ENCODE data around the gene PDIA6.

Gene PDIA6

DNA sequence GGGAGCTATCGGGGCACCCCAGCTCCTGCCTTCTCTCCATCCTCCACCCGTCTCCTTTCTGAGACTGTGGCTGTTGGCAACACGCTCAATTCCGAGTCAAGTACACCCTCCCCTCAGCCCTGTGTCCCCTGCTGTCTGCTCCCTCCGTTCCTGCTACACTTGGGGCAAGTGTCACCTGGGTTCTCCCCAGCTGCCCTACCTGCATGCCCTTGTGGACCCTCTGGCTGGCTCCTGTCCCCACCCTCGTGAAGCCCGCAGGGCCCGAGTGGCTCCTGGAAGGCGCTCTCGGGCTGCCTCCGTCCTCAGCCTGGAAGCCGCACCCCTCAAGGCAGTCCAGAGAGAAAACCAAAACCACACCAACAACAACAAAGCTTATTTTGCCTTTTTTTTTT lies 33.9 kb downstream of the PDIA6 start:
- DNase-seq: no peak

DNA sequence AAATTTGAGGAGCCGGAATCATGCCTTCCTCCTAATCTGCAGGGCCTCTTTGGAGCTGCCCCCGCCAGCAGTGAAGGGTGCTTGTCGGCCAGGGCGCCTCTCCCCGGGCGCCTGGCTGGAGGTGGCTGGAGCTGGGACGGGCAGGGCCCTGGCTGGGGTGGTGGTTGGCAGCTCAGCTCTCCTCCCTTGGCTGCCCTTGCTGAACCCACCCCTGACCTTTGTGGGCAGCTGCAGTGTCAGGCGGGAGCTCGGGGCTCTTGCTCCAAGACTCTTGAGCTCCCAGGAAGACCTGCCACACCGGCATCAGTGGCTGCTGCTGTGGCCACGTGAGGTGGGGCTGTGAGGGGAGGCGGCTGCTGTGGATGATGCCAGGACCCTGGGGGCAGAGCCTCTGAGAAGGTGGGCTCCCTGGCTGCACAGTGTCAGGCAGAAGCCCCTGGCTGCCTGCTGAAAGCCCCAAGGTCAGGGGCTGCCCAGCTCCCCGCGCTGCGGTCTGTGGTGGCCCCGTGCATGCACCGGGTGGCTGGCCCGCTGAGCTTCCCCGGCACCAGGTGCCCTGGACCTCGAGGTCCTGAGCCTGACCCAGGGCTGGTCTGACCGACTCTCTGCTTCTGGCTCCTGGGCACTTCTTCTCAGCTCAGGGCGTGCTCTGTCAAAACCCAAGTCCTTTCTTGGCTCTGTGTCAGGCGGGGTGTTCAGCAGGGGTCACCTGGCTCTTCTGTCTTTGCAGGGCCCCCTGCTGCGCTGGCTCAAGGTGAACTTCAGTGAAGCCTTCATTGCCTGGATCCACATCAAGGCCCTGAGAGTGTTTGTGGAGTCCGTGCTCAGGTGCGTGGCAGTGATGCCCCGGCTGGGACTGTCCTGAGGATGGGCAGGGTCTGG lies 34.5 kb downstream of the PDIA6 start:
- DNase-seq: no peak

DNA sequence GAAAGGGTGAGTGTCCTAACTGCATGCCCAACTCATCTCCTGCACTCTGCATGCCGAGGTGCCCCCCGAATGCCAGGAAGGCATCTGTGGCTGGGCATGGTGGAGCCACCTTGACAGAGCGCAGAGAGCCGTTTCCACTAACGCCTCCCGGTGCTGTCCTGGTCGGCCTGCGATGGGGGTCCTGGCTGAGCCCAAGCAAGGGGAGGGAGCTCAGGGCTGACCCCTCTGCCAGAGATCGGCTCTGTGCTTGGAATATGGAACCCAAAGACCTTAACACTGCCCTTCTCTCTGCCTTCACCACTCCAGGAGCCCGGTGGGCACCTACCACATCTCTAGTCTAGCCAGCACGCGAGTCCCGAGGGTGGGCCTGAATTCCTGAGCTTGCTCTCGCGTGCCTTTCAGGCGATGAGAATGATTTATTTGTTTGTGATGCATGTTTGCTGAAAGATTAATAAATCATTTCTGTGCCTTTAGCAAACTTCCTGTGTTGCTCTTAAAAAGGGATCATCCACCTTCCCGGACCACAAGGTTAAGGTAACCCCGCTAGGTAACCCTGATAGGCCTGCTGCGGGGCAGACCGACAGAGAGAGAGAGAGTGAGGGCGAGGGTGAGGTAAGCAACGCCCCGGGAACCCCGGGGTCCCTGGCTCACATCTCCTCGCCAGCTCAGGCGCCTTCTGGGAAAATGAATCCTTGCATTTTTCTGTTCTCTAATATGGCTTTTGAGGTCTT lies 35.3 kb downstream of the PDIA6 start:
- DNase-seq: no peak

GRCh38 chr2:10776231-10776977 lies 36.2 kb downstream of the PDIA6 start:
- no peak for DNase-seq

DNA sequence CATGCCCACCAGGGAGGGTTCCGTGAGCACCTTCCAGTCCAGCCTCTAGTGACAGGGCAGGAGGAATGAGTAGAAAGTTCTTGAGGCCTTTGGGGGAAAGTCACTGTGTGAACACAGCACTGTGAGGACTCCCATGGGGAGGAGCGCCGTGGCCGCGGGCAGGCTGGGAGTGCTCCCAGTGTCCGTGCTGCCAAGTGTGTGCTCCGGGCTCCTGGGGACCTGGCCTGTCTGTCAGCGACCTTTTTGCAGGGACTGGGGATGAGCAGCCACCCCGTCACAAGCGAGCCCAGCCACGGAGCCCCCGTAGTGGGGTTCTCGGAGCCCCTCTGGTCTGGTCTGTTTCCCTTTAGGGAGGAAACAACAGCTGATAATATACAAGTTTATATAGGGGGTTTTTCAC lies 36.8 kb downstream of the PDIA6 start:
- no peak for DNase-seq

GRCh38 chr2:10775021-10775780 lies 37.4 kb downstream of the PDIA6 start:
- DNase-seq: no peak

DNA sequence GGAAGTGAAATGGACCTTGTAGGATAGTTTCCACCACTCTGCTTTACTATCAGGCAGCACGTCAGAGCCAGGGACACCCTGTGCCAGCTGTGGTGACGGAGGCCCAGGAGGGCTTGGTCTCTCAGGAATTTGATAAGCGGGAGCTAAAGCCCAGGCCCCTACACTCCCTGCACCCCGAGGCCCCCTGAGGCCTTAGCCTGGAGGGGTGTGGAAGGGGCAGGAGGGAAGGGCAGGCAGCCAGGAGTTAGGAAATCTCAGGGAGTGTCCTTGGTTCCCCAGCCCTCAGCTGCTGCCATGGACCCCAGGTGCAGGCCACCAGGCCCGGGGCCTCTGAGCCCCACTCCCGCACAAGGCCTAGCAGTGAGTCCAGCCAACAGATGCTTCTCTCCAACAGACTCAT lies 38.2 kb downstream of the PDIA6 start:
- DNase-seq: no peak

GRCh38 chr2:10773821-10774341 lies 38.7 kb downstream of the PDIA6 start:
- no peak for DNase-seq

GRCh38 chr2:10772868-10773215 lies 39.7 kb downstream of the PDIA6 start:
- DNase-seq: no peak

DNA sequence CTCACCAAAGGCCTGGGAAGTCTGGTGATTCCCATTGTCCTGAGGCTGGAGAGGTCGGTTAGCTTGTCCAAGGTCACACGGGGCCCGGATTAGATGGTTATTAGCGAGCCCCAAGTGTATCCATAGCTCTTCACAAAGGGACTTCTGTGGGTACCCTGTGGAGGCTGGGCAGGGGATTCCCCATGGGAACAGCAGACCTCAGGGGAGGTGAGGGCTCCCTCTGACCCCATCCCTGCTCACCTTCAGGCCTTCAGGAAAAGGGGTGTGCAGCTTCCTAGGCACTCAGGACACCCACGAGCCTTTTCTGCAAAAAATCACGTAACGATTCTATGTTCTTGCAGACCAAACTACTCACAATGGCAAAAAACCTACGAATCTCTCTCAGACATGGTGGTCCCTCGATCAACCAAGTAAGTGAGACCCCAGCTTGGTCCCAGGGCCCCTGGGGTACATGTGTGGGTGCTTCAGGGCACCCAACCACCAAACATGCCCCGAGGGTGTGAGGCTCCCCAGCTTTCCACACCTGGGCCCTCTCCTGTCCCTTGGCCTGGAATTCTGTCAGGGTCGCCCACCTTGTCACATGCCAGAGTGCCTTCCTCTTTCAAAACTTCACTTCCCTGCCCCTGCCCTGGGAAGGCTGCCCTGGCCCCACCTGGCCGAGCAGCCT lies 40.3 kb downstream of the PDIA6 start:
- no peak for DNase-seq

GRCh38 chr2:10771786-10772185 lies 40.8 kb downstream of the PDIA6 start:
- DNase-seq: no peak

- DNase-seq: no peak
Measured at GRCh38 chr2:10770956-10771750, 41.4 kb downstream of the PDIA6 start.

DNA sequence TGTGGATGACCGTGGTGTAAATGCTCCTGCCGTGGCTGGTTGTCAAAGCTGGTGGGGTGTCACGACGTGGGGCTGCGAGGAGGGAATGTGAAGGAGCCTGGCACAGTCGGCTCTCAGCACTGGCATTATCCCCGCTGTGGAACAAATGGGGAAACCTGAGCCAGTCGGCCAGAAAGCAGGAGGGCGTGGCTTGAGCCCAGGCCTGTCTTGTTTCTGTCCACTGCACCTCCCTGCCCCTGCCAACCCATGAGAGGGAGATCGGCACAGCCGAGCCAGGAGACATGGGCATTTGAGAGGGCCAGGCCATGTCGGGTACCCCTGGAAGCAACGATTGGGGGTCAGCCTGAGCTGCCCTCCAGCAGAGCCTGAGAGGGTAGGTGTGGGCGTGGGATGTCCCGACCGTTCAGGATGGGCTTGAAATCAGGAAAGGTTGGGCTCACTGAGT lies 44.5 kb downstream of the PDIA6 start:
- DNase-seq: no peak

GRCh38 chr2:10765914-10766313 lies 46.7 kb downstream of the PDIA6 start:
- DNase-seq: no peak

DNA sequence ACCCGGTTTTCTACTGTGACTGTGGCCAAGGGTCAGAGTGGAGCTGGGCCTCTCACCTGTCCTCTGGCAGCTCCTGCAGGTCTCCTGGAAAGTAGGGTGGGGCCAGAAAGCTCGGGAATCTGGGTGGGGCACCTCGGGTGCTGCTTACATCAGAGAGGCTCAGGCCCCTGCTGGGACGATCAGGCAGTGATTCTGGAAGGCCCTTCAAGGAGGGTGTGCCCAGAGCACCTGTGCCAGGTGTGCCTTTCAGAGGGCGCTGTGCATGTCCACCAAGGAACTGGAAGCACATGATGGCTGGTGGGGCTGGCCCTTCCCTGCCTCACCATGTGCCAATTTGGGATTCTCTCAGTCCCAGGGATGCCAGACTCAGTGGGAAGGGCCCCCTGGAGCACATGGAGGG lies 47.1 kb downstream of the PDIA6 start:
- DNase-seq: no peak

GRCh38 chr2:10764896-10765295 lies 47.7 kb downstream of the PDIA6 start:
- DNase-seq: no peak

DNA sequence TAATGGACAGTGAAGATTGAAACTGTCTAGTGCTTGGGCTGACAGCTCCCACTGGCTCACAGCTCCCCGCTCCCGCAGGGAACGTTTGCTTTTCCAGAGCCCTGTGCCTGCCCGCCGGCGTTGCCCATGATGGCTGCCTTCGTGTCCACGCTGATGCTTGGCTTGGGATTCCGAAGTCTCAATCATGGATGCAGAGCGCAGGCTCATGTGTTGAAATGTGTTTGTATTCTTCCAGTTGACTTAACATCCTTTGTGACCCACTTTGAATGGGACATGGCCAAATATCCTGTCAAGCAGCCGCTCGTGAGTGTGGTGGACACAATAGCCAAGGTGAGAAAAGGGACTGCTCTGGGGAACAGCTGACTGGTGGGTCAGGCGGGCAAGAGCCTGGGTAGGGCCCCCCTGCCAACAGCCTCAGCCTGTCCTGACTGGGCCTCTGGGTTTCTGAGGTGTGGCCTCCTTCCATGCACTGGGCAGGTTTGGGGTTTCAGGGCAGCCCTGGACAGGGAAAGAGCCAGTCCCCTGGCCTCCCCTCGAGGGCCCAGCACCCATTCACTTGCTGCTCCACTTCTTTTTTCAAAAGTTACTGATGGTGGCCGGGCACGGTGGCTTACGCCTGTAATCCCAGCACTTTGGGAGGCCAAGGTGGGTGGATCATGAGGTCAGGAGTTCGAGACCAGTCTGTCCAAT lies 48.3 kb downstream of the PDIA6 start:
- DNase-seq: no peak

GRCh38 chr2:10763461-10763800 lies 49.2 kb downstream of the PDIA6 start:
- no peak for DNase-seq

GRCh38 chr2:10762651-10763460 lies 49.7 kb downstream of the PDIA6 start:
- no peak for DNase-seq

DNA sequence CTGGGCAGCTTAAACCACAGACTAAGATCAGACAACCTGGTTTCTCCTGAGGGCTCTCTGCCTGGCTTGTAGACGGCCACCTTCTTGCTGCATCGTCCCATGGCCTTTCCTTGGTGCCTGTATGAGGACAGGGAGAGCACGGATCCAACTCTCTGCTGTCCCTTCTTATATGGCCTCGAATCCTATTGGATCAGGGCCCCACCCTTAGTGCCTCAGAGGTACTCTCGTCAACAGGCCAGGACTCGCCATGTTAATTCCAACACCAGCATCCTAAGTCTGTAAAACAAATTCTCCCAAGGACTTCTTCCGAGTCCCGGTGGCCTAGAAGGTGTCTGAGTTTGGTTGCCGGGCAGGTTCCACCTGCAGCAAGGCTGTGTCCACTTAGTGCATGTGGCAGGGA lies 51.0 kb downstream of the PDIA6 start:
- DNase-seq: no peak

All from stimulated activated CD4-positive, alpha-beta T cell treated with anti-CD3 and anti-CD28 coated beads, Interleukin-4, amount 100 ng/mL, for 24 hours (primary cell).